Loucy (cell line): Measurements from ENCODE around the gene GRIK2.
"Not testable (repeated sequence)": the region's sequence is repeated elsewhere in the genome, so short reads cannot be mapped to it uniquely, and the experiment has no call there.

Experiments used
- H2AFZ ChIP-seq: fragments of 200-600 bp; sonication (generic); 2 replicates; pipeline ENCODE4 v1.6.0; 2016; ENCODE audit warnings: antibody characterized with exemption, mild to moderate bottlenecking, low read length, moderate library complexity
- H3F3A ChIP-seq: fragments of 200-600 bp; 2 replicates; pipeline ENCODE4 v1.6.0; 2016; ENCODE audit warnings: antibody characterized with exemption, low read depth, mild to moderate bottlenecking
- H3K27me3 ChIP-seq: fragments of 200-600 bp; sonication (generic); 2 replicates; pipeline ENCODE4 v1.6.1; 2014; ENCODE audit warnings: low read length, mild to moderate bottlenecking; ENCODE audit not compliant: insufficient read depth, poor library complexity, severe bottlenecking
- H3K36me3 ChIP-seq: fragments of 200-600 bp; sonication (generic); 2 replicates; pipeline ENCODE4 v1.6.1; 2016; ENCODE audit warnings: low read length; ENCODE audit not compliant: insufficient read depth
- H3K4me1 ChIP-seq: fragments of 200-600 bp; sonication (generic); 2 replicates; pipeline ENCODE4 v1.5.1; 2014; ENCODE audit warnings: low read length, mild to moderate bottlenecking; ENCODE audit not compliant: insufficient read depth, poor library complexity, severe bottlenecking
- H3K4me2 ChIP-seq: fragments of 200-600 bp; sonication (generic); 2 replicates; pipeline ENCODE4 v1.6.0; 2014; ENCODE audit warnings: antibody characterized with exemption, low read length, low read depth, mild to moderate bottlenecking; ENCODE audit not compliant: poor library complexity, severe bottlenecking
- H3K4me3 ChIP-seq: fragments of 200-600 bp; sonication (generic); 2 replicates; pipeline ENCODE4 v1.5.1; 2014; ENCODE audit warnings: low read length, mild to moderate bottlenecking, mixed read lengths; ENCODE audit not compliant: poor library complexity, severe bottlenecking
- H3K79me2 ChIP-seq: fragments of 200-600 bp; sonication (generic); 2 replicates; pipeline ENCODE4 v1.6.1; 2014; ENCODE audit warnings: low read length; ENCODE audit not compliant: insufficient read depth
- H3K9ac ChIP-seq: fragments of 200-600 bp; sonication (generic); 2 replicates; pipeline ENCODE4 v1.6.0; 2014; ENCODE audit warnings: mild to moderate bottlenecking, low read depth, low read length, moderate library complexity; ENCODE audit not compliant: poor library complexity, severe bottlenecking
- H3K9me2 ChIP-seq: fragments of 200-600 bp; sonication (generic); replicated peaks from 2 replicates; pipeline ENCODE4 v1.6.1; 2016; ENCODE audit warnings: low read depth, low read length, mixed read lengths
- H3K9me3 ChIP-seq: fragments of 200-600 bp; sonication (generic); 2 replicates; pipeline ENCODE4 v1.6.1; 2014; ENCODE audit warnings: mild to moderate bottlenecking, antibody characterized with exemption, low read length, low read depth; ENCODE audit not compliant: insufficient read depth
- H4K20me1 ChIP-seq: fragments of 200-600 bp; sonication (generic); 2 replicates; pipeline ENCODE4 v1.6.0; 2014; ENCODE audit warnings: antibody characterized with exemption, low read length, mild to moderate bottlenecking; ENCODE audit not compliant: insufficient read depth, poor library complexity, severe bottlenecking
- EZH2phosphoT487 ChIP-seq: fragments of 200-600 bp; IDR thresholded peaks from 2 replicates; pipeline ENCODE4 v1.6.1; 2018; ENCODE audit warnings: antibody characterized with exemption, mild to moderate bottlenecking, moderate library complexity, borderline replicate concordance
- TF ChIP-seq, protein P1 (sequence below): fragments of 200-600 bp; sonication (generic); conservative IDR thresholded peaks from 2 replicates; pipeline ENCODE4 v1.5.1; 2014; ENCODE audit warnings: mild to moderate bottlenecking, antibody characterized with exemption, low read length

GRIK2 gene

GRCh38 chr6:101393251-101393828 lies at the start of gene GRIK2:
Gene GRIK2, plus strand, starts transcription at chr6:101393708.
- H3K4me2 ChIP-seq = no peak within 1 kb of the TSS

DNA sequence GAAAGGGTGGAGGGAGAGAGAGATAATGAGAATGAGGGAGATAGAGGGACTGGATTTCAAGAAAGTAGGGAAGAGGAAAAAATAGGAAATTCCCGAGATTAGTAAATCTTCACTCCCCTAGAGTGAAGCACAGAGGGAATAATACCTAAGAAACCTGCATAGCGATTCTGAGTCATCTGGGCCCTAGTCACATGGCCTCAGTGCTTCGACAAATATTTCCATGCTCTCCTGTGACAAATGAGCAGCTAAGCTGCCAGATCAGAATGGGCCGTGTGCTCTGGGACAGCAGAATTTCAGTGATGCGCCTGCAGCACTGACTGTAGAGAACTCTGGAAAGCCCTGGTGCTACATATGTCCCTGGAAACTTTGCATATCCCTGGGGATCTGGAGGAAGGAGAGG lies 48.6 kb upstream of the GRIK2 start:
- Histone ChIP-seq H3K36me3 (no peaks in the 10 kb centered on the region), H3K9me3 (no peaks in the 10 kb centered on the region; the same call in 1 of the 2 replicates), H3F3A (no peaks in the 10 kb centered on the region), H4K20me1 (no peaks in the 10 kb centered on the region), H3K4me1 (no peaks in the 10 kb centered on the region), H3K79me2 (no peaks in the 10 kb centered on the region), H3K9ac (no peak overlapping the region), H3K27me3 (no peaks in the 10 kb centered on the region), H3K4me2 (no peak overlapping the region), H2AFZ (no peak overlapping the region), H3K9me2 (no peaks in the 10 kb centered on the region), H3K4me3 (no peak overlapping the region)
- TF ChIP-seq EZH2phosphoT487 = no peak
- TF ChIP-seq, protein P1, sequence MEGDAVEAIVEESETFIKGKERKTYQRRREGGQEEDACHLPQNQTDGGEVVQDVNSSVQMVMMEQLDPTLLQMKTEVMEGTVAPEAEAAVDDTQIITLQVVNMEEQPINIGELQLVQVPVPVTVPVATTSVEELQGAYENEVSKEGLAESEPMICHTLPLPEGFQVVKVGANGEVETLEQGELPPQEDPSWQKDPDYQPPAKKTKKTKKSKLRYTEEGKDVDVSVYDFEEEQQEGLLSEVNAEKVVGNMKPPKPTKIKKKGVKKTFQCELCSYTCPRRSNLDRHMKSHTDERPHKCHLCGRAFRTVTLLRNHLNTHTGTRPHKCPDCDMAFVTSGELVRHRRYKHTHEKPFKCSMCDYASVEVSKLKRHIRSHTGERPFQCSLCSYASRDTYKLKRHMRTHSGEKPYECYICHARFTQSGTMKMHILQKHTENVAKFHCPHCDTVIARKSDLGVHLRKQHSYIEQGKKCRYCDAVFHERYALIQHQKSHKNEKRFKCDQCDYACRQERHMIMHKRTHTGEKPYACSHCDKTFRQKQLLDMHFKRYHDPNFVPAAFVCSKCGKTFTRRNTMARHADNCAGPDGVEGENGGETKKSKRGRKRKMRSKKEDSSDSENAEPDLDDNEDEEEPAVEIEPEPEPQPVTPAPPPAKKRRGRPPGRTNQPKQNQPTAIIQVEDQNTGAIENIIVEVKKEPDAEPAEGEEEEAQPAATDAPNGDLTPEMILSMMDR = no peak

More at GRCh38 chr6:101393251-101393828, at the start of gene GRIK2:
- TF ChIP-seq, protein P1 = no peak
- no peak for TF ChIP-seq EZH2phosphoT487
- H3K4me3 ChIP-seq = no peak within 1 kb of the TSS
- no peaks in the 10 kb centered on the region for H4K20me1 ChIP-seq
- no peaks in the 10 kb centered on the region for H3K79me2 ChIP-seq
- H3K9me3 ChIP-seq = no peaks in the 10 kb centered on the region
- H3K9ac ChIP-seq = no peak within 1 kb of the TSS
- no peaks in the 10 kb centered on the region for H3K36me3 ChIP-seq
- H3K4me1 ChIP-seq = no peaks in the 10 kb centered on the region
- H3K9me2 ChIP-seq = no peaks in the 10 kb centered on the region
- no peaks in the 10 kb centered on the region for H3F3A ChIP-seq
- H2AFZ ChIP-seq = no peak within 1 kb of the TSS
- H3K27me3 ChIP-seq = no peaks in the 10 kb centered on the region

DNA sequence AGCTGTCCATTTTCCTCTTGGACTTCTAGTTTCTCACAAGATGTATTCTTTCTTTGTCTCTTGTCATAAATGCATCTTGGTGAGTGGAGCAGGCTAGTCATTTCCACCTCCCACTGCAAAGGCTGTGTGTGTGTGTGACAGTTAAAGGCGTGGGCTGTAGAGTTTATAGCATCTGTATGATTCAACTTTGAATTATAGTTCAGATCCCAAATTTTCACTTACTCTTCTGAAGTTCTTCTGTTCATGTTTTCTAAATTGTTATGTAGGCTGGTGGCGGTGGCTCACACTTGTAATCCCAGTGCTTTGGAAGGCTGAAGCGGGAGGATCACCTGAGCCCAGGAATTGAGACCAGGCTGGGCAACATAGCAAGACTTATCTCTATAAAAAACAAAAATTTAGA lies 44.7 kb upstream of the GRIK2 start:
- Histone ChIP-seq H3K9me3 (no peaks in the 10 kb centered on the region), H3K9ac (no peak overlapping the region), H3K4me1 (no peaks in the 10 kb centered on the region), H3K4me2 (no peak overlapping the region), H3K36me3 (no peaks in the 10 kb centered on the region), H3K9me2 (no peaks in the 10 kb centered on the region), H3F3A (no peaks in the 10 kb centered on the region), H3K27me3 (no peaks in the 10 kb centered on the region), H2AFZ (no peak overlapping the region), H4K20me1 (no peaks in the 10 kb centered on the region), H3K79me2 (no peaks in the 10 kb centered on the region), H3K4me3 (no peak overlapping the region)
- no peak for TF ChIP-seq EZH2phosphoT487
- TF ChIP-seq, protein P1 = no peak

DNA sequence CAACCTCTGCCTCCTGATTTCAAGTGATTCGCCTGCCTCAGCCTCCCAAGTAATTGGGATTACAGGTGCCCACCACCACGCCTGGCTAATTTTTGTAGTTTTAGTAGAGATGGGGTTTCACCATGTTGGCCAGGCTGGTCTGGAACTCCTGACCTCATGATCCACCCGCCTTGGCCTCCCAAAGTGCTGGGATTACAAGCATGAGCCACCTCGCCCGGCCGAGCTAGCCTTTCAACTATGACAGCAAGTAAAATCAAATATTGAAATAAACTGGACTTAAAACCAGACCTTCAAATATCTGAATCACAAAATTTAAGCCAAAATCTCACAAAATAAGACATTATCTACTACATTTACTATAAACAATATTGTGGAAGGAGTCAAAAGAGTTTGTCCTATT lies 42.9 kb upstream of the GRIK2 start:
- H4K20me1 ChIP-seq, H3K4me1 ChIP-seq, H3K27me3 ChIP-seq, H3K9me3 ChIP-seq, H3F3A ChIP-seq, H3K36me3 ChIP-seq, H3K4me3 ChIP-seq, H2AFZ ChIP-seq, H3K79me2 ChIP-seq, H3K9me2 ChIP-seq, H3K9ac ChIP-seq, H3K4me2 ChIP-seq: not testable (repeated sequence)
